ENCODE measurements around the gene HBD. TPM values are rescaled to one million over a fixed set of nuclear protein-coding genes. Genes with fewer than 3 reads are reported as not detected.

The HBD gene
- total and polyA plus RNA-seq, 8 donors: 1.1 TPM; not detected in 7

- DNase-seq (no peak), FAIRE-seq (no peak), ATAC-seq (no peak)
- H3K27me3 ChIP-seq: no peaks in the 10 kb centered on the region
- TF ChIP-seq CTCF (IDR thresholded peaks at IDR 0.05): no peak
- H3K36me3 ChIP-seq: no peaks in the 10 kb centered on the region
- H3K4me1 ChIP-seq: no peaks in the 10 kb centered on the region
- H3K27ac ChIP-seq: no peak overlapping the region
- no peak overlapping the region for H3K4me3 ChIP-seq
- H3K9me3 ChIP-seq: no peaks in the 10 kb centered on the region
- intact Hi-C loops (cut with DNase I): no loop called here
Measured at GRCh38 chr11:5239046-5239445, 4.8 kb upstream of the HBD start.

DNA sequence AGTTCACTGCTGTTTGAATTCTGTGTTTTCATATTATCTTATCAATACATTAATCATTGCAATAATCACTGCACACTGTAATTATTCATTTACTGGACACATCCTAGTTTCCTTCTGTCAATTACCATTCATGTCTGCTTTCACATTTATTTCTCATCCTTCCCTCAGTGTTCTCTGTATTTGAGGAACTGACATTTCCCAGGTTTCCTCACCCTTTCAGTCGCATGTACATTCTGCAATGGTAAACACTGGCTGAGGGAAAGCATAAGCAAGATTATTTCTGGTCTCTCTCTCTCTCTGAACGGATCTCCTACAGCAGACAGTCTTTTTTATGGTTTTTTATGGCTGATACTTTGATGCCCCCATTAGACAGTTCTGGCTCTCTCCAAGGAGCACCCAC lies 4.2 kb upstream of the HBD start:
- FAIRE-seq: no peak
- WGBS, 2 donors: 25 to 34% methylated on average over 2 of the region's 2 CpGs
- no peak overlapping the region for H3K27ac ChIP-seq
- intact Hi-C loops (cut with DNase I): no loop called here
- no peaks in the 10 kb centered on the region for H3K36me3 ChIP-seq
- no peak for TF ChIP-seq CTCF (IDR thresholded peaks at IDR 0.05)
- H3K9me3 ChIP-seq: no peaks in the 10 kb centered on the region
- no peak for ATAC-seq
- H3K27me3 ChIP-seq: no peaks in the 10 kb centered on the region
- no peak for DNase-seq
- H3K4me3 ChIP-seq: no peak overlapping the region
- H3K4me1 ChIP-seq: no peaks in the 10 kb centered on the region

DNA sequence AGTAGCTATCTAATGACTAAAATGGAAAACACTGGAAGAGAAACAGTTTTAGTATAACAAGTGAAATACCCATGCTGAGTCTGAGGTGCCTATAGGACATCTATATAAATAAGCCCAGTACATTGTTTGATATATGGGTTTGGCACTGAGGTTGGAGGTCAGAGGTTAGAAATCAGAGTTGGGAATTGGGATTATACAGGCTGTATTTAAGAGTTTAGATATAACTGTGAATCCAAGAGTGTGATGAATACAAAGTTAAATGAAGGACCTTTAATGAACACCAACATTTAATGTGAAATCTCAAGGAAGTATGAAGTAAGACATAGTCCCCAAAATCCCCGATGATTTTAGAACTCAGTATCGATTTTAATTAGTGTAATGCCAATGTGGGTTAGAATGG lies 3.1 kb upstream of the HBD start:
- no peak for TF ChIP-seq CTCF (IDR thresholded peaks at IDR 0.05)
- Histone ChIP-seq H3K4me1 (no peaks in the 10 kb centered on the region), H3K4me3 (no peak overlapping the region), H3K27ac (no peak overlapping the region), H3K27me3 (no peaks in the 10 kb centered on the region), H3K9me3 (no peaks in the 10 kb centered on the region), H3K36me3 (no peaks in the 10 kb centered on the region)
- intact Hi-C loops (cut with DNase I): no loop called here
- ATAC-seq (no peak), FAIRE-seq (no peak), DNase-seq (no peak)
- 30 to 79% methylated on average over 2 of the region's 2 CpGs for WGBS, 2 donors

DNA sequence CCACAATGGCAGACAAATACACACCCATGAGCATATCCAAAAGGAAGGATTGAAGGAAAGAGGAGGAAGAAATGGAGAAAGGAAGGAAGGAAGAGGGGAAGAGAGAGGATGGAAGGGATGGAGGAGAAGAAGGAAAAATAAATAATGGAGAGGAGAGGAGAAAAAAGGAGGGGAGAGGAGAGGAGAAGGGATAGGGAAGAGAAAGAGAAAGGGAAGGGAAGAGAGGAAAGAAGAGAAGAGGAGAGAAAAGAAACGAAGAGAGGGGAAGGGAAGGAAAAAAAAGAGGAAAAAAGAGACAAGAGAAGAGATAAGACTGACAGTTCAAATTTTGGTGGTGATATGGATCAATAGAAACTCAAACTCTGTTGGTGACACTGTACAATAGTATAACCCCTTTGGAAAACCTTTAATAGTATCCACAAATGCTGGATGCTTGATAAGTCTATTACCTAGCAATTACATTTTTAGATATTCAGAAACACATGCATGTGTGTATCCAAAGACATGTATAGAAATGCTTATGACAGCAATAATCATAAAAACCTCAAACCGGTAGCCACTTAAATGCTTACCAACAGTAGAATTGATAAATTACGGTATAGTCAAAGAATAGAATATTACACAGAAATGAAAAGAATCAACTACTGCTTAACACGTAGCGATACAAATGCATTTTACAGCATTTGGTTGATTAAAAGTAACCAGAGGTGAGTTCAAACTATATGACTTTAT lies 1.2 kb upstream of the HBD start:
- Histone ChIP-seq H3K36me3 (no peaks in the 10 kb centered on the region), H3K4me1 (no peaks in the 10 kb centered on the region), H3K9me3 (no peaks in the 10 kb centered on the region), H3K4me3 (no peak overlapping the region), H3K27ac (no peak overlapping the region), H3K27me3 (no peaks in the 10 kb centered on the region)
- FAIRE-seq: no peak
- no peak for TF ChIP-seq CTCF (IDR thresholded peaks at IDR 0.05)
- 70 to 77% methylated on average over 5 of the region's 5 CpGs for WGBS, 2 donors
- DNase-seq: no peak
- intact Hi-C loops (cut with DNase I): no loop called here
- no peak for ATAC-seq

DNA sequence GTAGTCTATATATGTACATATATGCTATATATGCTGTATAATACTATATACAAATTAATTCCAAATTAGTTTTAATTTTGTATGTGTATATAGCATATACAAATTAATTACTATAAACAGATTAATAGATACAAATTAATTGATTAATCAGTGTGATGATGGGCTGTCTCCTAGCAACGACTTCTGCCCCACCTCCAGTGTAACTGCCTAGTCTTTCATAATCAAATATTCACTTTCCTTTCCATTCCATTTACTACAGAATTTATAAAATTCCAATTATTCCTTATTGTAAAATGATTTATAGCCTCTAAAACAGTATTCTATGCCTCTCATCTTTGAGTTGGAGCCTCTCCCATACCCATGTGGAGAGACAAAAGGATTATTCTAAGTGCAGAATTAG lies 976 bp downstream of the HBD start:
- no peaks in the 10 kb centered on the region for H3K4me1 ChIP-seq
- no peaks in the 10 kb centered on the region for H3K36me3 ChIP-seq
- ATAC-seq (no peak), DNase-seq (no peak), FAIRE-seq (no peak)
- H3K4me3 ChIP-seq: no peak overlapping the region
- no peak for TF ChIP-seq CTCF (IDR thresholded peaks at IDR 0.05)
- 63 to 74% methylated on average over 1 of the region's 1 CpG for WGBS, 2 donors
- no peak overlapping the region for H3K27ac ChIP-seq
- no peaks in the 10 kb centered on the region for H3K27me3 ChIP-seq
- intact Hi-C loops (cut with DNase I): no loop called here
- H3K9me3 ChIP-seq: no peaks in the 10 kb centered on the region
